DOHH2 (cell line): ENCODE measurements around the gene UPF3B.
A peak's percentile ranks its signal among the peaks of the same experiment; 100 is the strongest.

Source experiments
- H3F3A ChIP-seq: fragments of 200-600 bp; sonication (generic), shearing (Covaris generic); 2 replicates; pipeline ENCODE4 v1.6.0; 2016; ENCODE audit warnings: antibody characterized with exemption, mild to moderate bottlenecking; ENCODE audit not compliant: control insufficient read depth, insufficient read depth
- H3K27ac ChIP-seq: fragments of 200-600 bp; sonication (generic); 2 replicates; pipeline ENCODE4 v1.5.1; 2014; ENCODE audit warnings: low read depth, mild to moderate bottlenecking, low read length, moderate library complexity
- H3K27me3 ChIP-seq: fragments of 200-600 bp; sonication (generic); 2 replicates; pipeline ENCODE4 v1.6.1; 2014; ENCODE audit warnings: mild to moderate bottlenecking, low read length, mixed read lengths; ENCODE audit not compliant: control insufficient read depth
- H3K36me3 ChIP-seq: fragments of 200-600 bp; sonication (generic); 2 replicates; pipeline ENCODE4 v1.6.1; 2014; ENCODE audit warnings: mild to moderate bottlenecking, low read length, moderate library complexity, mixed read lengths; ENCODE audit not compliant: control insufficient read depth
- H3K4me1 ChIP-seq: fragments of 200-600 bp; sonication (generic); 2 replicates; pipeline ENCODE4 v1.6.1; 2014; ENCODE audit warnings: mild to moderate bottlenecking, low read length, mixed read lengths; ENCODE audit not compliant: control insufficient read depth
- H3K4me2 ChIP-seq: fragments of 200-600 bp; sonication (generic); 2 replicates; pipeline ENCODE4 v1.6.0; 2014; ENCODE audit warnings: mild to moderate bottlenecking, low read length, moderate library complexity
- H3K4me3 ChIP-seq: fragments of 200-600 bp; sonication (generic); 2 replicates; pipeline ENCODE4 v1.5.1; 2014; ENCODE audit warnings: mild to moderate bottlenecking, low read length, mixed read lengths
- H3K79me2 ChIP-seq: fragments of 200-600 bp; sonication (generic); 2 replicates; pipeline ENCODE4 v1.6.1; 2014; ENCODE audit warnings: mild to moderate bottlenecking, low read length, mixed read lengths; ENCODE audit not compliant: control insufficient read depth
- H3K9me2 ChIP-seq: fragments of 200-600 bp; sonication (generic); replicated peaks from 2 replicates; pipeline ENCODE4 v1.6.1; 2014; ENCODE audit warnings: mild to moderate bottlenecking, low read length, mixed read lengths; ENCODE audit not compliant: control insufficient read depth
- H3K9me3 ChIP-seq: fragments of 200-600 bp; sonication (generic); 2 replicates; pipeline ENCODE4 v1.6.1; 2014; ENCODE audit warnings: antibody characterized with exemption, low read length, mixed read lengths; ENCODE audit not compliant: control insufficient read depth, insufficient read depth
- H4K20me1 ChIP-seq: fragments of 200-600 bp; sonication (generic); 2 replicates; pipeline ENCODE4 v1.6.0; 2014; ENCODE audit warnings: low read depth, mild to moderate bottlenecking, antibody characterized with exemption, low read length, moderate library complexity; ENCODE audit not compliant: control insufficient read depth, insufficient read depth
- CTCF ChIP-seq: fragments of 200-600 bp; sonication (generic); IDR thresholded peaks from one replicate; pipeline ENCODE4 v1.5.1; 2014; ENCODE audit warnings: antibody characterized with exemption, mild to moderate bottlenecking, low read depth, low read length; ENCODE audit not compliant: poor library complexity, severe bottlenecking
- EZH2phosphoT487 ChIP-seq: fragments of 200-600 bp; sonication (generic); IDR thresholded peaks from 2 replicates; pipeline ENCODE4 v1.6.1; 2017; ENCODE audit warnings: borderline replicate concordance, mild to moderate bottlenecking, antibody characterized with exemption, low read length, moderate library complexity, mixed read lengths

The UPF3B gene

DNA sequence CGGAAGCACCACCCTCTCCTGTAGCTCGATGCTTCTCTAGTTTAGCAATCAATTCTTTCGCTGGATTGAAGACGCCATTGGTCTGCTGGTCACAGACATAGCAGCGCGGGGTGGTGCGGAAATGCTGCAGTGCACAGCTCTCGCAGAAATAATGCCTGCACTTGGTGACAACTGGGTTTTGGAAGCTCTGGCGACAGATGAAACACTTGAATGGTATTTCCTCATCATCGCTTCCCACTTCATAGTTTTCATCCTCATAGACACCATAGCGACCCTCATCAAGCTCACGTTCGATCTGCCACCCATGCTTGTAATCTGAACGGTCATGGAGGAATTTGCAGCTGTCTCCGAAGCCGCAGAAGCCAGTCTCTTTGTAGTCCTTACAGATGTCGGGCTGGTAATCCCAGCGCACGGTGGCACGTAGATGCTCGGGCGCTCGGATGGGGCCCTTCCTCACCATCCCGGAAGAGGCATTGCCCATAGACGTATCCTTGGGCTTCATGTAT is 17.9 kb upstream of the UPF3B start:
- H3K4me2 ChIP-seq: peak overlapping the region; percentile 83
- peaks cover 9% of the 10 kb centered on the region for H3K4me1 ChIP-seq
- no peaks in the 10 kb centered on the region; the same call in 1 of the 2 replicates for H3F3A ChIP-seq
- H3K79me2 ChIP-seq: peaks cover 69% of the 10 kb centered on the region
- H3K9me2 ChIP-seq: no peaks in the 10 kb centered on the region
- no peaks in the 10 kb centered on the region for H4K20me1 ChIP-seq
- H3K9me3 ChIP-seq: no peaks in the 10 kb centered on the region
- H3K27me3 ChIP-seq: no peaks in the 10 kb centered on the region
- peak overlapping the region; percentile 93 for H3K4me3 ChIP-seq
- peaks cover 26% of the 10 kb centered on the region for H3K36me3 ChIP-seq
- peak overlapping the region; percentile 88 for H3K27ac ChIP-seq
- TF ChIP-seq EZH2phosphoT487 (no peak), CTCF (no peak)

DNA sequence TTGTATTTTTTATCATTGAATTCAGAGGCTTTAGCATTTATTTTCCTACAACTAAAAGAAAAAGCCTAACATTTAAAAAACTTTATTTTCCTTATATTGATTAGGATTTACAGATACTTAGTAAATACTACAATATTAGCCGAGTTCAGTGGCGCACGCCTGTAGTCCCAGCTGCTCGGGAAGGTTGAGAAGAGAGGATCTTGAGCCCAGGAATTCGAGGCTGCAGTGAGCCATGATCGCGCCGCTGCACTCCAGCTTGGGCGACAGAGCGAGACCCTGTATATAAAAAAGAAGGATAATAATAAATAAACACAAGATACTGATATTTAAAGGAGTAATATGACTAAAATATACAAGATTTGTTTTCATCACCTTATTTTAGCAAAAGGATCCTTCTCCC is 681 bp upstream of the UPF3B start:
- H3K4me1 ChIP-seq: peaks cover 14% of the 10 kb centered on the region
- no peaks in the 10 kb centered on the region for H3K9me2 ChIP-seq
- no peaks in the 10 kb centered on the region for H4K20me1 ChIP-seq
- H3K27me3 ChIP-seq: no peaks in the 10 kb centered on the region
- H3K36me3 ChIP-seq: peaks cover 30% of the 10 kb centered on the region
- H3K4me3 ChIP-seq: peak overlapping the region; percentile 60
- TF ChIP-seq CTCF (no peak), EZH2phosphoT487 (no peak)
- no peaks in the 10 kb centered on the region for H3K9me3 ChIP-seq
- no peak overlapping the region for H3K27ac ChIP-seq
- peaks cover 25% of the 10 kb centered on the region for H3K79me2 ChIP-seq
- peak overlapping the region; percentile 68 for H3K4me2 ChIP-seq
- no peaks in the 10 kb centered on the region for H3F3A ChIP-seq

- H3K36me3 ChIP-seq: peaks cover 36% of the 10 kb centered on the region
- H3K79me2 ChIP-seq: no peaks in the 10 kb centered on the region
- no peaks in the 10 kb centered on the region for H3F3A ChIP-seq
- H3K9me2 ChIP-seq: no peaks in the 10 kb centered on the region
- no peaks in the 10 kb centered on the region for H3K4me1 ChIP-seq
- no peaks in the 10 kb centered on the region for H3K9me3 ChIP-seq
- no peaks in the 10 kb centered on the region for H3K27me3 ChIP-seq
- TF ChIP-seq EZH2phosphoT487 (no peak), CTCF (no peak)
- H4K20me1 ChIP-seq: no peaks in the 10 kb centered on the region
- no peak overlapping the region for H3K4me3 ChIP-seq
- no peak overlapping the region for H3K27ac ChIP-seq
- H3K4me2 ChIP-seq: no peak overlapping the region
These were observed 18.9 kb downstream of the UPF3B start for GRCh38 chrX:119833905-119834304.
